T47D (cell line): ENCODE data around the gene TEX28.

Experiments
- DNase-seq, 2 experiments: peaks; one replicate each; pipeline versions ENCODE4 v3.0.0 to v3.0.0-alpha.2; 2011 to 2012; ENCODE audit warnings: low read depth in 1 of 2, low spot score in 1 of 2
- JUND ChIP-seq: IDR thresholded peaks from 2 replicates; pipeline ENCODE4 v1.6.1; 2012; ENCODE audit warnings: low read depth
- in situ Hi-C: cut with HindIII; loops from 2 replicates; pipeline ENCODE4 v1.10.0; 2016; ENCODE audit warnings: low sequenced_read_pairs, low pct_unique_long_range_greater_than_20kb

The TEX28 gene

DNA sequence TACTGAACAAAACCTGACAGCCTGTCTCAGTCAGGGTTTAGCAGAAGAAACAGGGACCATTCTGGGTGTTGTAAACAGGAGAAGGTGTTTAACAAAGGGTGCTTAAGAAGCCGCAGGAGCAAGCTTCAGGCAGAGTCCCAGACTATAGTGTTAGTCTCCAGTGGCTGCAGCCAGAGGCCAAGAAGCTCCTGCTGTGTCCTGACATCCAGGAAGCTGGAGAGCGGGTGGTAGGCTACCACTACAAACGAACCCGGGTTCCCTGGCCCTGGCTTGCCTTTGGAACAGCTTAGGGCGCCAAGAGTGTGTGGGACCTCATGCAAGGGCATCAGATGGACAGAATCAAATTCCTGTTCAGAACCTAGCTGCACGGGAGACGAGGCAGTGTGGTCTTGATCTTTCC lies 28.6 kb upstream of the TEX28 start:
- in situ Hi-C loops = no loop called here

DNA sequence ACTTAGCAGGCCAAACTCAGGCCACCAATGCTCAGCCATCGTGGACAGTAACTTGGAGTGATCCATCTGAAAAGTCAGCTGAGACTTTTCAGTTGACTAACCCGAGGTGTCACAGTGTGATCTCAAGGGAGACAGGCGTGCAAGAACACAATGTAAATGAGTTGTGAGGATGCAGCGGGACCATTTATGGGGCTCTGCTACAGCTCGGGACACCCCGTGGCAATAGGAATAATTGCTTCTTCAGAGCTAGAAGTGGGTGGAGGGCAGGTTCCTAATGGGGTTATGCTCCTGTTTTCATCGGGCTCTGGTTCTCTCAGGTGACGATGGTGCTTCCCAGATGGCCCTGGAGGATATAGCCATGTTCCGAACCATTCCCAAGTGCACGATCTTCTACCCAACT lies 28.0 kb upstream of the TEX28 start:
- DNase-seq = no peak
- in situ Hi-C loops = no loop called here
- TF ChIP-seq JUND = no peak

More for the DNA sequence above, 28.6 kb upstream of the TEX28 start:
- no peak for DNase-seq
- TF ChIP-seq JUND = no peak

DNA sequence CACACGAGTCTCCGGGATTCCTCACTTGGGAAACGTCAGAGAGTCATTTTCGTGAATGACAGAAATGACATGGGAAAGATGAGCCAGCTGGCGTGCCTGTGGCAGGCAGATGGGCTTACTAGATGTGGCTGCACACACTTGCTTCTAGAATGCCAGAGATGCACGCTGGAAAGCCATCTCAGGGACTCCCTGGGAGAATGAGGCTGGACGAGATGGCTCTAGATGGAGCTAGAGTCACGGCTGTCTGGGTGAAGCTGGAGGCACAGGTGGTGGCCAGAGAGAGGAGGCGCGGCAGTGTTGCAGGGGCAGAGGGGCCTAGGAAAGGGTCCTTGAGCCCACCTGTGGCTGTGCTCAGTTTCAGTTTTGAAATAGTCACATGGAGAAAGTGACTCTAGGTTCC lies 26.7 kb upstream of the TEX28 start:
- DNase-seq = peak; percentile 15 to 57
- in situ Hi-C loops = no loop called here
- TF ChIP-seq JUND = no peak

DNA sequence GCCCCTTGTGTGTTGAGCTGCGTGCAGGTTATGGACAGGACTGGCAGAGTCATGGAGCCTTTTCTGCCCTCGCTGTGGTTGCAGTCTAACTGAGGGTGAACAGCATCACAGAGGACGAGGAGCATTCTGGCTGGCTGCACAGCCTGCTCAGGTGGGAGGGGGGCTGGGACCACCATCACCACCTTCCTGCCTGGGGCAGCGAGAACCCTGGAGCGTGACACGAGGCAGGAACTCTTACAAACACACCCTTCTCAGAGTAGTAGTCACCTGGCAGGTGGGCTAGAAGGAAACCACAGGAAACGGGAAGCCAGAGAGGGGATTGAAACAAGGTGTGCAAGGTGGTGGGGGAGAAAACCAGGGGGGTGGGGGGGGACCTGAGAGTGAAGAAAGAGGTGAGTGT lies 26.2 kb upstream of the TEX28 start:
- DNase-seq = no peak
- in situ Hi-C loops = no loop called here
- no peak for TF ChIP-seq JUND

- TF ChIP-seq JUND = no peak
- in situ Hi-C loops = no loop called here
- no peak for DNase-seq
Observed at GRCh38 chrX:154320406-154320805, 25.5 kb upstream of the TEX28 start.

GRCh38 chrX:154317391-154317995 lies 22.6 kb upstream of the TEX28 start:
- in situ Hi-C loops = no loop called here
- DNase-seq = peak in 1 of 2 experiments; percentile 28
- TF ChIP-seq JUND = no peak

DNA sequence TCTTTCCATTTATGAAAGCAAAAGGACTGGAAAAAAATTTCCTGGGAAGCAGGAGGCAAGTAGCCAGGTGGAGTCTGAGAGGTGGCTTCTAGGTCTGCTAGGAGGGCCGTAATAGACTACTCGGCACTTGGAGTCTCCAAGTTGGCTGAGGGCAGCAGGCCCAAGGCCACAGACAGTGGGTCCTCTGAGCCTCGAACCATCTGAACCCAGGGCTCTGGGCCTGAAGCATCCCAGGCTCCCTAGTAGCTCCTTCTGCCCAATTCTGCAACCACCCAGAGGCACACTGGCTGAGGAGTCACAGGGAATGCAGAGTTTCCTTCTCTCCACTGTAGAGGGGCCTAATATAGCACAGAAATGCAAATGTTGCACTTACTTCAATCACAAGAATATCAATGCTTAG lies 20.5 kb upstream of the TEX28 start:
- TF ChIP-seq JUND = no peak
- in situ Hi-C loops = no loop called here

GRCh38 chrX:154313147-154313546 lies 18.2 kb upstream of the TEX28 start:
- TF ChIP-seq JUND = no peak
- in situ Hi-C loops = no loop called here
- DNase-seq = no peak

More for the DNA sequence above, 20.5 kb upstream of the TEX28 start:
- no peak for DNase-seq

GRCh38 chrX:154312116-154312515 lies 17.2 kb upstream of the TEX28 start:
- in situ Hi-C loops = no loop called here
- DNase-seq = no peak
- no peak for TF ChIP-seq JUND

DNA sequence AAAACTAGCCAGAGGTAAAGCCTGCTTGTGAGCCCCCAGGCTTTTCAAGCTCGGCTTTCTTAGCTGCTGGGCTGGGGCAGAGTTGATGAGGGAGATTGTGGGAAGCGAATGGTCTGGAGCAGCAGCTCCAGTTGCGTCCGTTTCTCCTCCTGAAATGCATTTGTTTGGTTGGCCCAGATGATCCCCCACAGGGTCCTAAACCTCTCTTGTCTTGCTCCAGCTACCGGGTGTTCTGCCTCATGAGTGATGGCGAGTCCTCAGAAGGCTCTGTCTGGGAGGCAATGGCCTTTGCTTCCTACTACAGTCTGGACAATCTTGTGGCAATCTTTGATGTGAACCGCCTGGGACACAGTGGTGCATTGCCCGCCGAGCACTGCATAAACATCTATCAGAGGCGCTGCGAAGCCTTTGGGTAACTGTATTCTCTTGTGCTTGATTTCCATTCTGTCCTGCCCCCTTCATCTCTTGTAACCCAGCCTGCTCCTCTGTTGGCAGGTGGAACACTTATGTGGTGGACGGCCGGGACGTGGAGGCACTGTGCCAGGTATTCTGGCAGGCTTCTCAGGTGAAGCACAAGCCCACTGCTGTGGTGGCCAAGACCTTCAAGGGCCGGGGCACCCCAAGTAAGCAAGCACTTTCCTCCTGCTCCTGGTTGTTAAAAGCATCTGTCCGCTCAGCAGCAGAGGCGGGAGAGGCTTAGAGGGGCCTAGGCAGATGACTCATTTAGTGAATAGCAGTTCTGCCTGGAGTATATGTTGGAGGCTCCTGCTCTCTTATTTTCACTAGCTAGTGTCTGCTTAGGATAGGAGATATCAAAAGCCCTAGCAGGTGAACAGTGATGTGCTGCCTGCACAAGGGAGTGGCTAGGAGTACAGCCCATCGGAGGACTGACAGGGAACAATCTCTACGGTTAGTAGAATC lies 16.0 kb upstream of the TEX28 start:
- no peak for DNase-seq
- in situ Hi-C loops = no loop called here
- no peak for TF ChIP-seq JUND

GRCh38 chrX:154309041-154309775 lies 14.3 kb upstream of the TEX28 start:
- in situ Hi-C loops = no loop called here
- DNase-seq = no peak
- no peak for TF ChIP-seq JUND

DNA sequence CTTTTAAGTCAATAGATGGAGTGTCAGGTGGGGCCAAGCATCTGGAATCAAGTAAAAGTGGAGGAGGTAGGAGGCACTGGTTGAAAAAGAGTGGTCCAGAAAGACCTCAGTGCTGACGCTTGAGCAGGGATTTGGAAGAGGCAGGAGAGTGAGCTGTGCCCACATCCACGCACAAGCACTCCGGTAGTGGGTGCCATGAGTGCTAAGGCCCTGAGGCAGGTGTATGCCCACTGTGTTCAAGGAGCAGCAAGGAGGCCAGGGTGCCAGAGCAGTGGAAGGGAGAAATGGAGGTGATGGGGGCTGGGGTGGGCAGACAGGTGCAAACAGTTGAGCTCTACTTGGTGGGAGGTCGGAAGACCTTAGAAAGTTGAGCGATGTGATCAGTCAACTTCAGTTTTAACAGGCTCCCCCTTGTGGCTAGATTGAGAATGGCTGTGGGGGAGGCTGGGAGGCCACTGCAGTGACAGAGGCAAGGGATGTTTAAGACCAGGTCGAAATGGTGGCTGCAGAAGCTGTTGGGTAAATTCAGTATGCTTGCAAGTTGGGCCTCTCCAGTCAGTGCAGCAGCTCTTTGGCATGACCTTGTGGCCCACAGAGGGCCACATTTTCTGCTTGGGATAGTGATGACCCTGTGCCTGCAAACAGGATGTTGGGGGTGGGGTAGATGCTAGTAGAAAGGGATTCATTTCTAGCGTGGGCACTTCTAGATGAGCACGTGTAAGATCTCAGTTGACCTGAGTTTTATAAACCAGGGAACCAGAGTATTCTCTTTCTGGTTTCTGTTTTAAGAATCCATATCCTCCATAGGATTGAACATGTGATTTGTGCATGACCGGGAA lies 13.4 kb upstream of the TEX28 start:
- DNase-seq = peak; percentile 7 to 53
- in situ Hi-C loops = no loop called here
- TF ChIP-seq JUND = no peak
